AG08396 (cell line): ENCODE measurements around the gene INTS12.

Experiments
- DNase-seq: peaks from one replicate; pipeline ENCODE4 v3.0.0; 2012; ENCODE audit warnings: low spot score, mixed read lengths

The INTS12 gene

GRCh38 chr4:105683038-105683437 lies 25.5 kb downstream of the INTS12 start:
- no peak for DNase-seq

- no peak for DNase-seq
These were observed 29.3 kb downstream of the INTS12 start for GRCh38 chr4:105679186-105679585.

GRCh38 chr4:105677709-105678108 lies 30.8 kb downstream of the INTS12 start:
- DNase-seq = no peak

GRCh38 chr4:105674011-105674410 lies 34.5 kb downstream of the INTS12 start:
- no peak for DNase-seq

GRCh38 chr4:105671301-105671700 lies 37.2 kb downstream of the INTS12 start:
- DNase-seq = no peak

GRCh38 chr4:105670684-105671083 lies 37.8 kb downstream of the INTS12 start:
- no peak for DNase-seq

GRCh38 chr4:105666693-105667092 lies 41.8 kb downstream of the INTS12 start:
- DNase-seq = no peak

- DNase-seq = no peak
These were observed 45.4 kb downstream of the INTS12 start for GRCh38 chr4:105662935-105663675.

- DNase-seq = no peak
These were observed 47.5 kb downstream of the INTS12 start for GRCh38 chr4:105661028-105661427.

GRCh38 chr4:105659190-105659589 lies 49.3 kb downstream of the INTS12 start:
- DNase-seq = no peak

GRCh38 chr4:105657117-105657765 lies 51.2 kb downstream of the INTS12 start:
- no peak for DNase-seq

GRCh38 chr4:105652286-105652888 lies 56.1 kb downstream of the INTS12 start:
- DNase-seq = no peak

GRCh38 chr4:105651884-105652283 lies 56.6 kb downstream of the INTS12 start:
- no peak for DNase-seq

- DNase-seq = no peak
These were observed 58.3 kb downstream of the INTS12 start for GRCh38 chr4:105650190-105650589.

- DNase-seq = no peak
These were observed 63.0 kb downstream of the INTS12 start for GRCh38 chr4:105645440-105645839.

- DNase-seq = no peak
These were observed 64.2 kb downstream of the INTS12 start for GRCh38 chr4:105644257-105644656.

GRCh38 chr4:105641845-105642244 lies 66.6 kb downstream of the INTS12 start:
- DNase-seq = no peak

- DNase-seq = no peak
These were observed 70.9 kb downstream of the INTS12 start for GRCh38 chr4:105637408-105638176.

- DNase-seq = no peak
These were observed 73.9 kb downstream of the INTS12 start for GRCh38 chr4:105634402-105635080.

GRCh38 chr4:105633241-105633640 lies 75.2 kb downstream of the INTS12 start:
- DNase-seq = no peak
